Neuronal stem cell (in vitro differentiated cells): ENCODE results near the gene AMIGO2.

Experiments
- DNase-seq: peaks from one replicate; pipeline ENCODE4 v3.0.0-alpha.2; 2013; ENCODE audit warnings: low spot score
- H2AFZ ChIP-seq: one replicate; pipeline ENCODE4 v1.6.1; 2013; ENCODE audit warnings: mild to moderate bottlenecking, low read length, inconsistent platforms
- H2AK5ac ChIP-seq: 2 replicates; pipeline ENCODE4 v1.6.1; 2013; ENCODE audit warnings: low read depth, mild to moderate bottlenecking, inconsistent platforms, low read length, moderate library complexity, mixed read lengths
- H2BK120ac ChIP-seq: 2 replicates; pipeline ENCODE4 v1.6.1; 2013; ENCODE audit warnings: low read depth, mild to moderate bottlenecking, inconsistent platforms, low read length, moderate library complexity, mixed read lengths
- H2BK12ac ChIP-seq: one replicate; pipeline ENCODE4 v1.6.1; 2013; ENCODE audit warnings: low read length, inconsistent platforms
- H2BK15ac ChIP-seq: 2 replicates; pipeline ENCODE4 v1.6.1; 2013; ENCODE audit warnings: mild to moderate bottlenecking, low read length, inconsistent platforms, mixed read lengths
- H2BK5ac ChIP-seq: one replicate; pipeline ENCODE4 v1.6.1; 2013; ENCODE audit warnings: inconsistent platforms, mild to moderate bottlenecking, low read length, moderate library complexity
- H3K14ac ChIP-seq: one replicate; pipeline ENCODE4 v1.6.1; 2013; ENCODE audit warnings: low read length, inconsistent platforms
- H3K18ac ChIP-seq: 2 replicates; pipeline ENCODE4 v1.6.1; 2013; ENCODE audit warnings: low read length, inconsistent platforms
- H3K23ac ChIP-seq: 2 replicates; pipeline ENCODE4 v1.6.1; 2013; ENCODE audit warnings: low read depth, mild to moderate bottlenecking, mixed read lengths, low read length, inconsistent platforms; ENCODE audit not compliant: poor library complexity
- H3K27ac ChIP-seq: replicated peaks from 3 replicates; pipeline ENCODE4 v1.5.1; 2013; ENCODE audit warnings: low read length, inconsistent platforms
- H3K27me3 ChIP-seq, 3 experiments: 2 replicates each; pipeline ENCODE4 v1.6.1; 2013; ENCODE audit warnings: low read length in 3 of 3, mild to moderate bottlenecking in 2 of 3, inconsistent platforms in 1 of 3, low read depth in 1 of 3, mixed read lengths in 1 of 3, moderate library complexity in 1 of 3; ENCODE audit not compliant: control insufficient read depth in 3 of 3, insufficient read depth in 3 of 3
- H3K36me3 ChIP-seq, 2 donors: replicated peaks in 1 of 2; 2 replicates each; pipeline ENCODE4 v1.6.1; 2013; ENCODE audit warnings: low read length in 2 of 2; ENCODE audit not compliant: control insufficient read depth in 2 of 2, insufficient read depth in 2 of 2
- H3K4ac ChIP-seq: 2 replicates; pipeline ENCODE4 v1.6.1; 2013; ENCODE audit warnings: inconsistent platforms, mild to moderate bottlenecking, low read length, moderate library complexity
- H3K4me1 ChIP-seq, 2 donors: 1 replicate in 1 of 2; 2 replicates in 1 of 2; pipeline ENCODE4 v1.6.1; 2013; ENCODE audit warnings: low read length in 2 of 2, low read depth in 1 of 2; ENCODE audit not compliant: control insufficient read depth in 2 of 2, insufficient read depth in 1 of 2
- H3K4me2 ChIP-seq: one replicate; pipeline ENCODE4 v1.6.1; 2013; ENCODE audit warnings: mild to moderate bottlenecking, low read length, inconsistent platforms; ENCODE audit not compliant: insufficient read depth, poor library complexity, severe bottlenecking
- H3K4me3 ChIP-seq, 2 donors: 2 replicates each; pipeline ENCODE4 v1.5.1; 2013; ENCODE audit warnings: low read length in 2 of 2, mild to moderate bottlenecking in 2 of 2, inconsistent platforms in 1 of 2, moderate library complexity in 1 of 2
- H3K79me1 ChIP-seq: one replicate; pipeline ENCODE4 v1.6.1; 2013; ENCODE audit warnings: low read depth, mild to moderate bottlenecking, inconsistent platforms, low read length, moderate library complexity
- H3K9ac ChIP-seq: one replicate; pipeline ENCODE4 v1.6.1; 2013; ENCODE audit warnings: mild to moderate bottlenecking, low read depth, low read length, inconsistent platforms; ENCODE audit not compliant: poor library complexity
- H3K9me3 ChIP-seq, 2 donors: replicated peaks in 1 of 2; 2 replicates each; pipeline versions ENCODE3 to v1.6.1; 2013; ENCODE audit warnings: low read length in 2 of 2, mild to moderate bottlenecking in 2 of 2, inconsistent platforms in 1 of 2, low read depth in 1 of 2, mixed read lengths in 1 of 2, moderate library complexity in 1 of 2; ENCODE audit not compliant: control insufficient read depth in 2 of 2, insufficient read depth in 1 of 2
- H4K8ac ChIP-seq: one replicate; pipeline ENCODE4 v1.6.1; 2013; ENCODE audit warnings: low read depth, mild to moderate bottlenecking, inconsistent platforms, low read length, moderate library complexity
- H4K91ac ChIP-seq: one replicate; pipeline ENCODE4 v1.6.1; 2013; ENCODE audit warnings: low read length, low read depth, mild to moderate bottlenecking, inconsistent platforms; ENCODE audit not compliant: poor library complexity
- WGBS, 2 donors: extraction: QIAGEN DNeasy Blood & Tissue Kit; methylation state at CpG; one replicate each; pipeline ENCODE4 v1.1.7; 2013; ENCODE audit warnings: missing lambda C conversion rate in 2 of 2, mixed read lengths in 1 of 2; ENCODE audit not compliant: insufficient read length in 2 of 2, insufficient replicate concordance in 1 of 2; ENCODE audit errors: extremely low coverage in 2 of 2; 5-methylcytosine and 5-hydroxymethylcytosine counted together

AMIGO2 gene

DNA sequence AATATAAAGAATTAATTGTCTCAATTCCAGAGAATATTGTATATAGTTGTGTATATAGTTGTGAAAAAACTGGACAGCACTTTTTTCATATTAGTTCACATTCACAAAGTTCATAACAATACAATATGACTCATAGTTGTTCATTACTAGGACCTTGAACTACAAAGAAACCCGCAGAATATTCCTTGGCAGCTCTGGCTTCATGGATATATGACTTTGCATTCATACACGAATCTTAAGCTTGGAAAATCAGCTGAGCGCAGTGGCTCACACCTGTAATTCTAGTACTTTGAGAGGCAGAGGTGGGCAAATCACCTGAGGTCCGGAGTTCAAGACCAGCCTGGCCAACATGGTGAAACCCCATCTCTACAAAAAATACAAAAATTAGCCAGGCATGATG lies 38.4 kb downstream of the AMIGO2 start:
- WGBS, 2 donors: no CpG with 5 or more reads among the region's 4 CpGs

DNA sequence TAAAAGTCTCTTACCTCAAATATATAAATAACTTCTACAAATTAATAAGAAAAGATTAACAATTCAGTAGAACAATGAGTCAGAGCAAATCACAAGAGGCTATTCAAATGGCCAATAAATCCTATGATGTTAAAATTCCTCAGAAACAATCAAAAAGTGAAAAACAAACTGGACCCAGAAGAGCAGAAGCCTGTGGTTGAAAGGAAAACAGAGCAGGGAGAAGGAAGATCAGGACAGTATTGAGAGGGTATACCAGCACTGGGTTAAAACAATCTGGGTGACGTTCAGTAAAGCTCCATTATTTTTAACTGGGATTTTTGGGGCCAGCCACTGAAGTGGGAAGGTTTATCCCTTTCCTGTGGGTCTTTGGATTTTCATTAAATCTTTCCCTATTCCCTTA lies 40.0 kb downstream of the AMIGO2 start:
- no peak overlapping the region for H3K23ac ChIP-seq
- H3K27me3 ChIP-seq: no peaks in the 10 kb centered on the region
- H2BK5ac ChIP-seq: no peak overlapping the region
- H3K27ac ChIP-seq: no peak overlapping the region
- H2BK12ac ChIP-seq: no peak overlapping the region
- no peak overlapping the region for H3K4me2 ChIP-seq
- H3K9ac ChIP-seq: no peak overlapping the region
- H3K79me1 ChIP-seq: no peaks in the 10 kb centered on the region
- no CpG with 5 or more reads among the region's 1 CpG for WGBS, 2 donors
- no peak overlapping the region for H2AFZ ChIP-seq
- no peak overlapping the region for H3K18ac ChIP-seq
- H3K36me3 ChIP-seq: no peaks in the 10 kb centered on the region
- H3K4me1 ChIP-seq: no peaks in the 10 kb centered on the region
- no peak overlapping the region for H4K91ac ChIP-seq
- no peak overlapping the region for H3K4ac ChIP-seq
- H3K14ac ChIP-seq: no peak overlapping the region
- H2AK5ac ChIP-seq: no peak overlapping the region
- H2BK120ac ChIP-seq: no peak overlapping the region
- H3K4me3 ChIP-seq: no peak overlapping the region
- no peak for DNase-seq
- no peak overlapping the region for H2BK15ac ChIP-seq
- H3K9me3 ChIP-seq: no peaks in the 10 kb centered on the region
- H4K8ac ChIP-seq: no peak overlapping the region

More for the DNA sequence above, 38.4 kb downstream of the AMIGO2 start:
- Histone ChIP-seq H2AK5ac (no peak overlapping the region), H3K4me1 (no peaks in the 10 kb centered on the region), H3K18ac (no peak overlapping the region), H3K36me3 (no peaks in the 10 kb centered on the region), H3K4ac (no peak overlapping the region), H2BK15ac (no peak overlapping the region), H4K8ac (no peak overlapping the region), H2BK120ac (no peak overlapping the region), H3K27me3 (no peaks in the 10 kb centered on the region), H3K4me2 (no peak overlapping the region), H3K14ac (no peak overlapping the region), H2BK5ac (no peak overlapping the region), H3K9me3 (no peaks in the 10 kb centered on the region), H2AFZ (no peak overlapping the region), H3K23ac (no peak overlapping the region), H3K27ac (no peak overlapping the region), H2BK12ac (no peak overlapping the region), H3K4me3 (no peak overlapping the region), H3K9ac (no peak overlapping the region), H3K79me1 (no peaks in the 10 kb centered on the region), H4K91ac (no peak overlapping the region)
- DNase-seq: no peak

GRCh38 chr12:47039079-47039478 lies 40.7 kb downstream of the AMIGO2 start:
- H3K27ac ChIP-seq: no peak overlapping the region
- no peak overlapping the region for H3K23ac ChIP-seq
- no peak overlapping the region for H4K8ac ChIP-seq
- H2BK5ac ChIP-seq: no peak overlapping the region
- no peak overlapping the region for H2AK5ac ChIP-seq
- WGBS, 2 donors: no CpG with 5 or more reads among the region's 2 CpGs
- H3K4me3 ChIP-seq: no peak overlapping the region
- no peaks in the 10 kb centered on the region for H3K9me3 ChIP-seq
- no peak overlapping the region for H3K14ac ChIP-seq
- H2BK12ac ChIP-seq: no peak overlapping the region
- no peak overlapping the region for H2BK120ac ChIP-seq
- H3K9ac ChIP-seq: no peak overlapping the region
- no peak overlapping the region for H4K91ac ChIP-seq
- DNase-seq: no peak
- no peak overlapping the region for H3K4ac ChIP-seq
- no peaks in the 10 kb centered on the region for H3K36me3 ChIP-seq
- H2AFZ ChIP-seq: no peak overlapping the region
- H3K4me2 ChIP-seq: no peak overlapping the region
- no peak overlapping the region for H3K18ac ChIP-seq
- H3K4me1 ChIP-seq: peaks cover 0 to 2% of the 10 kb centered on the region in 2 donors
- H3K79me1 ChIP-seq: no peaks in the 10 kb centered on the region
- no peaks in the 10 kb centered on the region for H3K27me3 ChIP-seq
- H2BK15ac ChIP-seq: no peak overlapping the region

- no peak for DNase-seq
- H3K23ac ChIP-seq: no peak overlapping the region
- H3K27ac ChIP-seq: no peak overlapping the region
- no peak overlapping the region for H3K18ac ChIP-seq
- no peaks in the 10 kb centered on the region for H3K36me3 ChIP-seq
- no peaks in the 10 kb centered on the region for H3K27me3 ChIP-seq
- H3K4me3 ChIP-seq: no peak overlapping the region
- H3K4me2 ChIP-seq: no peak overlapping the region
- peaks cover 0 to 2% of the 10 kb centered on the region in 2 donors for H3K4me1 ChIP-seq
- WGBS, 2 donors: no CpG with 5 or more reads among the region's 1 CpG
- no peak overlapping the region for H4K8ac ChIP-seq
- H3K9ac ChIP-seq: no peak overlapping the region
- H3K79me1 ChIP-seq: no peaks in the 10 kb centered on the region
- no peak overlapping the region for H2BK120ac ChIP-seq
- H2BK15ac ChIP-seq: no peak overlapping the region
- no peak overlapping the region for H2BK12ac ChIP-seq
- H4K91ac ChIP-seq: no peak overlapping the region
- H3K9me3 ChIP-seq: no peaks in the 10 kb centered on the region
- H3K4ac ChIP-seq: no peak overlapping the region
- no peak overlapping the region for H2AK5ac ChIP-seq
- H2AFZ ChIP-seq: no peak overlapping the region
- no peak overlapping the region for H3K14ac ChIP-seq
- no peak overlapping the region for H2BK5ac ChIP-seq
Observed at GRCh38 chr12:47038270-47038748, 41.5 kb downstream of the AMIGO2 start.
